Cardiac muscle cell (in vitro differentiated cells and primary cell): ENCODE results near the gene CYB5R2. TPM values are rescaled to one million over a fixed set of nuclear protein-coding genes. Genes with fewer than 3 reads are reported as not detected.

Experiments
- DNase-seq, 2 donors: peaks; one replicate each; pipeline versions ENCODE4 v3.0.0 to v3.0.0-alpha.2; 2010 to 2017; ENCODE audit warnings: low read depth in 1 of 2, low spot score in 1 of 2
- H3K27ac ChIP-seq: fragments of 200-600 bp; sonication (generic); 2 replicates; pipeline ENCODE4 v1.5.1; 2016
- H3K27me3 ChIP-seq: fragments of 200-600 bp; sonication (generic); 2 replicates; pipeline ENCODE4 v1.6.0; 2016; ENCODE audit warnings: control low read depth
- H3K36me3 ChIP-seq: fragments of 200-600 bp; sonication (generic); 2 replicates; pipeline ENCODE4 v1.5.1; 2016; ENCODE audit warnings: control low read depth
- H3K4me1 ChIP-seq: fragments of 200-600 bp; sonication (generic); 2 replicates; pipeline ENCODE4 v1.8.1; 2017; ENCODE audit warnings: low read depth, mild to moderate bottlenecking, mixed run types
- H3K4me3 ChIP-seq: fragments of 200-600 bp; sonication (generic); 2 replicates; pipeline ENCODE4 v1.5.1; 2016; ENCODE audit warnings: mild to moderate bottlenecking
- H3K9me3 ChIP-seq: fragments of 200-600 bp; sonication (generic); 2 replicates; pipeline ENCODE4 v1.5.1; 2017; ENCODE audit warnings: low read depth, mild to moderate bottlenecking, control low read depth
- CTCF ChIP-seq: IDR thresholded peaks from 2 replicates; pipeline ENCODE4 v1.5.1; 2012; ENCODE audit warnings: low read depth, mild to moderate bottlenecking, low read length
- polyA plus RNA-seq: library from polyadenylated mRNA; unstranded; fragments of >200 nt; fragmentation: Nextera tagmentation; extraction: Ambion mirVana; gene quantifications from 2 replicates; pipeline ENCODE4 v1.2.1, GENCODE V29; 2016
- total RNA-seq: library from RNA; depleted of rRNA; stranded (reverse); fragments of >200 nt; gene quantifications from 2 replicates; pipeline ENCODE4 v1.2.3, GENCODE V29; 2016

CYB5R2 gene
- total and polyA plus RNA-seq, 2 experiments from 2014 or later, result 4.1 to 4.5 TPM

DNA sequence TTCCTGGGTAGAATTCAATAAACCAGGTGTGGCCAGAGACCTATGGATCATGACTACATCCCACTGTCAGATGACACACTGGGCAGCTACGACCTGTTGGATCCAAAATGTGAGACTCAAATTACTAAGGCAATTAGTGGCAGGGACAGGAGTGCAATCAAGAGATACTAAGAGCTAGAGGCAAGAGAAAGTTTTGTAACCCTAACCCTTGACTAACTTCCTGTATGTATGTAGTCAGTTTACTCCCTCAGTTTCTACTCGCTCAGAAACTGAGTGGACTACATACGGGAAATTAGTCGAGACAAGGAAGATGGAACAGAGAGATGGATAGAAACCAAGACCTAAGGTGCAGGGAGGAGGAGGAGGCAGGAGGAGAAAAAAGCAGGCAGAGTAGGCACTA, 2.7 kb downstream of the CYB5R2 start:
- Histone ChIP-seq H3K9me3 (no peaks in the 10 kb centered on the region), H3K36me3 (no peaks in the 10 kb centered on the region), H3K27me3 (peaks cover 19% of the 10 kb centered on the region), H3K27ac (no peak overlapping the region), H3K4me1 (no peaks in the 10 kb centered on the region), H3K4me3 (no peak overlapping the region)
- DNase-seq, result no peak
- TF ChIP-seq CTCF, result no peak

DNA sequence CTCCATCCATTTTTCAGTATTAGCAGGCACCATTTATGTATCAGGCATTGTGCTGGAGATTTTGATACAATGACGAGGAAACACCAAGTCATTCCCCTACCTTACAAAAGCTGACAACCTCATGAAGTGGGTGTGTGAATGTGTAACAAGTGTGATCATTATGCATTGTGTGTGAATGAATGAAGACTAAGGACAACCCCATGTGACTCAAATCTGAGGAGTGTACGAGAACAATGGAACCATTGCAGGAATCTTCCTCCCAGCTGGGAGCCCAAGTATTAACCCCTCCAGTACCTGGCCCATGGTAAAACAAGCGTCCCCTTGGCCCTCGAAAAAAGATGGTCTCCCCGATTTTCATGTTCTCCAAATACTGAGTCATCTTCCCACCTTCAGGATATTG, 4.4 kb downstream of the CYB5R2 start:
- no peaks in the 10 kb centered on the region for H3K4me1 ChIP-seq
- no peak for TF ChIP-seq CTCF
- H3K9me3 ChIP-seq, result no peaks in the 10 kb centered on the region
- H3K27ac ChIP-seq, result no peak overlapping the region
- DNase-seq, result no peak
- peaks cover 8% of the 10 kb centered on the region for H3K27me3 ChIP-seq
- H3K36me3 ChIP-seq, result no peaks in the 10 kb centered on the region
- H3K4me3 ChIP-seq, result no peak overlapping the region

- Histone ChIP-seq H3K4me1 (no peaks in the 10 kb centered on the region), H3K27me3 (peaks cover 4% of the 10 kb centered on the region), H3K36me3 (no peaks in the 10 kb centered on the region), H3K27ac (no peak overlapping the region), H3K4me3 (no peak overlapping the region), H3K9me3 (no peaks in the 10 kb centered on the region)
- DNase-seq, result no peak
- TF ChIP-seq CTCF, result no peak
These were observed 4.8 kb downstream of the CYB5R2 start for GRCh38 chr11:7668464-7668863.

- DNase-seq, result no peak
- no peaks in the 10 kb centered on the region for H3K9me3 ChIP-seq
- H3K4me1 ChIP-seq, result no peaks in the 10 kb centered on the region
- TF ChIP-seq CTCF, result no peak
- H3K4me3 ChIP-seq, result no peak overlapping the region
- no peaks in the 10 kb centered on the region for H3K36me3 ChIP-seq
- H3K27me3 ChIP-seq, result no peaks in the 10 kb centered on the region
- H3K27ac ChIP-seq, result no peak overlapping the region
These were observed 5.8 kb downstream of the CYB5R2 start for GRCh38 chr11:7667460-7667859.

- TF ChIP-seq CTCF, result no peak
- no peaks in the 10 kb centered on the region for H3K4me1 ChIP-seq
- H3K9me3 ChIP-seq, result no peaks in the 10 kb centered on the region
- no peaks in the 10 kb centered on the region for H3K27me3 ChIP-seq
- no peak overlapping the region for H3K27ac ChIP-seq
- H3K36me3 ChIP-seq, result no peaks in the 10 kb centered on the region
- H3K4me3 ChIP-seq, result no peak overlapping the region
- no peak for DNase-seq
These were observed 6.9 kb downstream of the CYB5R2 start for GRCh38 chr11:7666292-7666866.
